ENCODE measurements around the gene REV1. TPM values are rescaled to one million over a fixed set of nuclear protein-coding genes. Genes with fewer than 3 reads are reported as not detected.

REV1 gene
- total and polyA plus RNA-seq, 2 donors (not counting 3 experiments of a cell fraction or from before 2014, with no cell fraction given), result 16.6 to 50.3 TPM

- DNase-seq (ENCODE audit: low read depth, low spot score) (no peak), FAIRE-seq (no peak)
- Histone ChIP-seq H3K9me3 (replicated peaks; ENCODE audit: control insufficient read depth, insufficient read depth, low read length) (no peaks in the 10 kb centered on the region), H4K20me1 (replicated peaks; ENCODE audit: control insufficient read depth, extremely low read depth, insufficient read depth, low read length) (peaks cover 8% of the 10 kb centered on the region), H3K27ac (ENCODE audit: insufficient read depth, low read depth, low read length) (no peak overlapping the region), H3K79me2 (ENCODE audit: control insufficient read depth, insufficient read depth, low read length) (peaks cover 87% of the 10 kb centered on the region), H3K4me3 (replicated peaks in 1 of 3; ENCODE audit: insufficient read depth in 1 of 3, low read depth in 1 of 3, low read length in 3 of 3) (no peak overlapping the region), H3K9me1 (replicated peaks; ENCODE audit: control insufficient read depth, extremely low read depth, insufficient read depth, low read length) (no peaks in the 10 kb centered on the region), H2AFZ (ENCODE audit: low read depth, low read length) (no peak overlapping the region), H3K9ac (replicated peaks; ENCODE audit: extremely low read depth, insufficient read depth, low read length) (no peak overlapping the region), H3K27me3 (ENCODE audit: control insufficient read depth in 2 of 2, insufficient read depth in 2 of 2, low read length in 2 of 2) (no peaks in the 10 kb centered on the region), H3K4me2 (ENCODE audit: insufficient read depth, low read length) (no peak overlapping the region), H3K36me3 (ENCODE audit: control insufficient read depth in 2 of 2, extremely low read depth in 1 of 2, insufficient read depth in 2 of 2, low read length in 2 of 2) (no peaks in the 10 kb centered on the region), H3K4me1 (ENCODE audit: control insufficient read depth, extremely low read depth, insufficient read depth, low read length) (peaks cover 28% of the 10 kb centered on the region)
- TF ChIP-seq EZH2 (IDR thresholded peaks at IDR 0.05; ENCODE audit: borderline replicate concordance, low read depth, low read length, severe bottlenecking) (no peak), FOS (IDR thresholded peaks at IDR 0.05; ENCODE audit: borderline replicate concordance, insufficient read depth, low read length) (no peak), MAX (IDR thresholded peaks at IDR 0.05; ENCODE audit: insufficient read depth, insufficient read length) (no peak), GATA2 (IDR thresholded peaks at IDR 0.05; ENCODE audit: insufficient read depth, insufficient read length, low read depth, low read length) (no peak), POLR2AphosphoS5 (IDR thresholded peaks at IDR 0.05; ENCODE audit: insufficient read depth, low read depth, low read length) (no peak), CTCF (IDR thresholded peaks at IDR 0.05; ENCODE audit: extremely low read depth in 1 of 2, insufficient read depth in 1 of 2, low read depth in 1 of 2, low read length in 2 of 2) (no peak), MYC (IDR thresholded peaks at IDR 0.05; ENCODE audit: low read depth, low read length) (no peak), JUN (IDR thresholded peaks at IDR 0.05; ENCODE audit: borderline replicate concordance, insufficient read depth, insufficient read length, low read depth) (no peak), POLR2A (IDR thresholded peaks at IDR 0.05; ENCODE audit: low read depth, low read length) (no peak)
- POLR2A ChIA-PET, result no interaction called here
- no TSS peak for BruUV-seq (replicated peaks)
- dilution Hi-C loops (cut with MboI; ENCODE audit: extremely low pct_ligation_motif_present, low sequenced_read_pairs), result no loop called here
- intact Hi-C loops (cut with micrococcal nuclease), result no loop called here
- CTCF ChIA-PET, result no interaction called here
These were observed 17.9 kb downstream of the REV1 start for GRCh38 chr2:99471654-99472599.
